Cardiac muscle cell (in vitro differentiated cells and primary cell): Measurements from ENCODE around the gene SBNO2. TPM values are rescaled to one million over a fixed set of nuclear protein-coding genes. Genes with fewer than 3 reads are reported as not detected.

ENCODE experiments used
- DNase-seq, 2 donors: peaks; one replicate each; pipeline versions ENCODE4 v3.0.0 to v3.0.0-alpha.2; 2010 to 2017; ENCODE audit warnings: low read depth in 1 of 2, low spot score in 1 of 2
- H3K27ac ChIP-seq: fragments of 200-600 bp; sonication (generic); 2 replicates; pipeline ENCODE4 v1.5.1; 2016
- H3K27me3 ChIP-seq: fragments of 200-600 bp; sonication (generic); 2 replicates; pipeline ENCODE4 v1.6.0; 2016; ENCODE audit warnings: control low read depth
- H3K36me3 ChIP-seq: fragments of 200-600 bp; sonication (generic); 2 replicates; pipeline ENCODE4 v1.5.1; 2016; ENCODE audit warnings: control low read depth
- H3K4me1 ChIP-seq: fragments of 200-600 bp; sonication (generic); 2 replicates; pipeline ENCODE4 v1.8.1; 2017; ENCODE audit warnings: low read depth, mild to moderate bottlenecking, mixed run types
- H3K4me3 ChIP-seq: fragments of 200-600 bp; sonication (generic); 2 replicates; pipeline ENCODE4 v1.5.1; 2016; ENCODE audit warnings: mild to moderate bottlenecking
- H3K9me3 ChIP-seq: fragments of 200-600 bp; sonication (generic); 2 replicates; pipeline ENCODE4 v1.5.1; 2017; ENCODE audit warnings: low read depth, mild to moderate bottlenecking, control low read depth
- CTCF ChIP-seq: IDR thresholded peaks from 2 replicates; pipeline ENCODE4 v1.5.1; 2012; ENCODE audit warnings: low read depth, mild to moderate bottlenecking, low read length
- polyA plus RNA-seq: library from polyadenylated mRNA; unstranded; fragments of >200 nt; fragmentation: Nextera tagmentation; extraction: Ambion mirVana; gene quantifications from 2 replicates; pipeline ENCODE4 v1.2.1, GENCODE V29; 2016
- total RNA-seq: library from RNA; depleted of rRNA; stranded (reverse); fragments of >200 nt; gene quantifications from 2 replicates; pipeline ENCODE4 v1.2.3, GENCODE V29; 2016

Gene SBNO2
- total and polyA plus RNA-seq, 2 experiments from 2014 or later: 11.8 to 28.5 TPM

GRCh38 chr19:1154731-1155351, 19.2 kb downstream of the SBNO2 start:
- Histone ChIP-seq H3K27ac (peak overlapping the region; percentile 78), H3K36me3 (no peaks in the 10 kb centered on the region), H3K27me3 (no peaks in the 10 kb centered on the region), H3K4me1 (peaks cover 8% of the 10 kb centered on the region), H3K9me3 (no peaks in the 10 kb centered on the region), H3K4me3 (no peak overlapping the region)
- TF ChIP-seq CTCF: no peak
- peak in 1 of 2 donors; percentile 96 for DNase-seq

GRCh38 chr19:1153891-1154730, 20.0 kb downstream of the SBNO2 start:
- Histone ChIP-seq H3K4me3 (no peak overlapping the region), H3K27ac (no peak overlapping the region), H3K27me3 (no peaks in the 10 kb centered on the region), H3K36me3 (no peaks in the 10 kb centered on the region), H3K9me3 (no peaks in the 10 kb centered on the region), H3K4me1 (peaks cover 8% of the 10 kb centered on the region)
- no peak for DNase-seq
- TF ChIP-seq CTCF: no peak

GRCh38 chr19:1151917-1152587, 22.0 kb downstream of the SBNO2 start:
- Histone ChIP-seq H3K36me3 (no peaks in the 10 kb centered on the region), H3K27ac (no peak overlapping the region), H3K9me3 (no peaks in the 10 kb centered on the region), H3K27me3 (no peaks in the 10 kb centered on the region), H3K4me3 (no peak overlapping the region), H3K4me1 (peaks cover 8% of the 10 kb centered on the region)
- DNase-seq: peak in 1 of 2 donors; percentile 72
- TF ChIP-seq CTCF: no peak

- H3K9me3 ChIP-seq: no peaks in the 10 kb centered on the region
- no peak overlapping the region for H3K27ac ChIP-seq
- no peak for TF ChIP-seq CTCF
- no peaks in the 10 kb centered on the region for H3K27me3 ChIP-seq
- no peak overlapping the region for H3K4me3 ChIP-seq
- H3K4me1 ChIP-seq: peaks cover 8% of the 10 kb centered on the region
- no peak for DNase-seq
- H3K36me3 ChIP-seq: no peaks in the 10 kb centered on the region
Measured at GRCh38 chr19:1151037-1151724, 22.9 kb downstream of the SBNO2 start.

GRCh38 chr19:1150333-1151036, 23.6 kb downstream of the SBNO2 start:
- Histone ChIP-seq H3K27ac (no peak overlapping the region), H3K9me3 (no peaks in the 10 kb centered on the region), H3K4me1 (peaks cover 1% of the 10 kb centered on the region), H3K27me3 (no peaks in the 10 kb centered on the region), H3K4me3 (no peak overlapping the region), H3K36me3 (no peaks in the 10 kb centered on the region)
- no peak for TF ChIP-seq CTCF
- DNase-seq: no peak
